ENCODE results near the gene B4GALT6.

B4GALT6 gene

DNA sequence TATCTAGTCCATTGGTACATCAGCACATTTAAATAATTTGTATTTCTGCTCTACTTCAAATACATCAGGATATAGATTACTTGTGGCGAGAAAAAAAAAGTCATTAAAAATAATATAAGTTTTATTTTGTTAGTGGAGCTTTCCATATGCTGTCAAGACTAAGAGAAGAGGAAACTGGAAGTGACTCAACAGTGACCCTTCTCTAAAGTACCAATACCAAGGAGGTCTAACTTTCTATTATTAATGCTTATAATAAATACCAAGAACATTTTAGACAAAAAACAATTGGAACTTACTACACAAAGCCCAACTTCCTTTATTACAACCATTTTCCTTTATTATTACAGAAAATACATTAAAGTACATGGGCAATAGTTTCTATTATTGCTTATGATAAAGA, 52.9 kb downstream of the B4GALT6 start:
- no peak for DNase-seq

DNA sequence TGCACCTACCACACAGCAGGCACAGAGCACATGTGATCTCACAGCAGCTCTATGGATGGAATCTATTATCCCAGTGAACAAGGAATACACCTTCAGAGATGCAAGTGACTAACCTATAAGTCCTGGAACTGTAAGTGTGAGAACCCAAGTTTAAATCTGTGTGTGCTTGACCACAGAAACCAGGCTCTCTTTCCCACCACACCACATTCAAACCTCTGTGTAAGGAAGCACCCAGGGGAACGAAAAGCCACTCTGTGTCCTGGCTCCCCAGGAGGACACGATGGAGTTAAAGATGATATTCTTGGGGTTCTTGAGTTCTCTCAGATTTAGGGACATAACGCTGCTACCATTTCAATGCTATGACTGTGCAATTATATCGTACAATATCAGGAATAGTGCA, 53.8 kb downstream of the B4GALT6 start:
- DNase-seq = no peak

GRCh38 chr18:31626409-31626808, 58.0 kb downstream of the B4GALT6 start:
- DNase-seq = no peak

GRCh38 chr18:31624892-31625640, 59.3 kb downstream of the B4GALT6 start:
- no peak for DNase-seq

DNA sequence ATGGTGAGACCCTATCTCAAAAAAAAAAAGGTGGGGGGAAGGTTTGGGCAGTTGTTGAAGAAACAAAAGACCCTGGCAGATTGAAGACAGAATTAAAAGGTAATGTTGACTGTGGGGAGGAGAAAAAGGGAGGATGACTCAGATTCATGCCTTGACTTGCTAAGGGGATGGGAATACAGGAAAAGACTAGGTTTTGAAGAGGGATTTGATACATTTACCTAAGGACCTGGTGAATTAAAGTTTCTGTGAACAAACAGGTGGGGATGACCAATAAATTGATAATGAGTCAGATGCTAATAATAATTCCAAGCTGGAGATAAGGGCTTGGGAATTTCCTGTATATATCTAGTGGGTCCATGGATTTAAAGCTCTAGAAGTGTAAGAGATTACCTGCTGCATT, 65.1 kb downstream of the B4GALT6 start:
- DNase-seq = no peak

GRCh38 chr18:31618801-31619200, 65.6 kb downstream of the B4GALT6 start:
- DNase-seq = no peak

GRCh38 chr18:31617031-31617717, 67.2 kb downstream of the B4GALT6 start:
- DNase-seq = no peak

DNA sequence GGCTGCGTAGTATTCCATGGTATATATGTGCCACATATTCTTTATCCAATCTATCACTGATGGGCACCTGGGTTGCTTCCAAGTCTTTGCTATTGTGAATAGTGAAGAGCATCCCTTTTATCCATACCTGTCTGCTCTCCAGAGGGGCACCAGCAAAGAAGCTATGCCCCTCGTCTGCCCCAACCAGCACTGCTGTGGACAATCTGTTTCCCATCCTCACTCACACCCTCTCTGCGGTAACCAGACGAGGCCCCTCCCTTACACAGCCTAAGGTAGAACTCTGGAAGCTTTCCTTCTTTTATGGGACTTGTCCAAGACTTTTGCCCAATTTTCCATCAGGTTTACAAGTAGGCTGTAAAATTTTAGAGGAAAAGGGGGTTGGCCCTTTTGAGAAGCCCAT, 67.8 kb downstream of the B4GALT6 start:
- no peak for DNase-seq

GRCh38 chr18:31614044-31614443, 70.3 kb downstream of the B4GALT6 start:
- no peak for DNase-seq

- DNase-seq = peak in 1 of 14 donors; percentile 13
These were observed 72.3 kb downstream of the B4GALT6 start for GRCh38 chr18:31612124-31612523.

GRCh38 chr18:31611511-31611910, 72.9 kb downstream of the B4GALT6 start:
- DNase-seq = no peak

DNA sequence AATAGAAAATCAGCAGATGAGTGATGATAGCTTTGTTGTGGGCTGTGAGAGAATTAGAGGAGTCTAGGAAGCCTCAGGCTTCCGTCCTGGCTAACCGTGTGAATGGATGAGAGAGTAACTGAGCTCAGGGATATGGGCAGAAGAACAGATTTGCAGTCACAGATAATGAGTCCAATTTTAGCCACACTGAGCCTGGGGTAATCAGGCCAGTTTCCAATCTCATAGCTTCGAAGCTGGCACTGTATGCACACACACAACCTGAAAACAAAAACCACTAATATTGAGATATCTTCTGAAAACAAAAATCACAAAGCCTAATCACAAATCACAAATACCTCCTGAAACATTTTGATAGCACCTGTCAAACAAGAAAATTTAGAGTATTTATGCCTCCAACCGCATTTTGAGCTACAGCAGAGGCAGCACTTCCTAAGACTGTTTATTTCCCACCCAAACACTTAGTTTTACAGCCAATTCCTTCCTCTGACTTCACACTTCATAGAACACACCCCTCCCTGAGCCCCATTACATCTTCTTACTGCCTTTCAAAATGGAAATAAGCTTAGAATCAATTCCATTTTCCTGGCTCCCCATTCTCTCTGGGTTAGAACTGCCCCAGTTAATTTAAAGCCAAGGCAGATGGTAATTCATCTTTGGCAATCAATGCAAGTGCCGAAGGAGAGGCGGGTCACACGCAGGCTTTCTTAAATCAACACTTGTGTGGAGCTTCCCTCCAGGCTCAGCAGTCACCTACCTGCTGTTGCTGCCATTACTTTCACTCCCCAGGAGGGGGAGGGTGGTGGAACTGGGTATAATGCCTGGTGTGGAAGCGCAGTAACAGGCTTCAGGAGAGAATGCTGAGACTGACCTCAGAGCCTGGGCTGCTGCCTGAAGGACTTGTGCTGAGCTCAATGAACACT, 73.8 kb downstream of the B4GALT6 start:
- DNase-seq = peak in 2 of 14 donors; percentile 3 to 87

DNA sequence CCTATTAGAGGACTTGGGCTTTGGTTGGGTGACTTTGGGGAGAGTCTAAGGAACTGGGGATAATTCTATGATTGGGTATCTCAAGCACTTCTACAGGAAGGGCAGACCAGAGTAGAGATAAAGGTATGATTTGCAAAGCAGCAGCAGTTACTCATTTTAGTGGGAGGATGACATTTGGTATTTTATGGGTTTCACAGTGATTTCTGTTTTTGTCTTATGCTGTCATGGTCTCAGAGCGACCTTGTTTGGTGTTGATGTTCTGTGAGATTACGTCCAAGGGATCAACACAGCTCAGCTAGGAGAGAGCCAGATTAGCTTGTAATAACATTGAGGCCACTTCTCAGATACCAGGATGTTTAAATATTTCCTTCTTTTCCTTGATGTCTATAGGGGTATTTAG, 74.5 kb downstream of the B4GALT6 start:
- DNase-seq = no peak

- DNase-seq = no peak
These were observed 77.0 kb downstream of the B4GALT6 start for GRCh38 chr18:31607384-31607783.

GRCh38 chr18:31606265-31606664, 78.1 kb downstream of the B4GALT6 start:
- no peak for DNase-seq

GRCh38 chr18:31603315-31603714, 81.1 kb downstream of the B4GALT6 start:
- no peak for DNase-seq

DNA sequence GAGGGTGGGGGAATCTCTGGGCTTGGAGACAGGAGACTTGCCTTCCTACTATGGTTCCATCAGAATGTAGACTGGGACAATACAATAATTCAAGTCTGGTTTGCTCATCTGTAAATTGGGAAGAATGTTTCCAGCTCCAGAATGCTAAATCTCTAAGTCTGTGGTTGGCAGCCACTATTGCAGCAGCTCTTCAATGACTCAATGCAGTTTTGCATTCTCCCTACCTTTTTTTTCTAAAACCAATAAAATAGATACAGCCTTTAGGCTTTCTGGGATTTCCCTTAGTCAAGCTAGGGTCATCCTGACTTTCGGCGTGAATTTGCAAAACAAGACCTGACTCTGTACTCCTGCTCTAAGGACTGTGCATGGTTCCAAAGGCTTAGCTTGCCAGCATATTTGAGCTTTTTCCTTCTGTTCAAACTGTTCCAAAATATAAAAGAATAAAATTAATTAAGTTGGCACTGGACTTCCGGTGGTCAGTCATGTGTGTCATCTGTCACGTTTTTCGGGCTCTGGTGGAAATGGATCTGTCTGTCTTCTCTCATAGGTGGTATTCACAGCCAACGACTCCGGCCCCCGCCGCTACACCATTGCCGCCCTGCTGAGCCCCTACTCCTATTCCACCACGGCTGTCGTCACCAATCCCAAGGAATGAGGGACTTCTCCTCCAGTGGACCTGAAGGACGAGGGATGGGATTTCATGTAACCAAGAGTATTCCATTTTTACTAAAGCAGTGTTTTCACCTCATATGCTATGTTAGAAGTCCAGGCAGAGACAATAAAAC, 86.2 kb downstream of the B4GALT6 start:
- no peak for DNase-seq

DNA sequence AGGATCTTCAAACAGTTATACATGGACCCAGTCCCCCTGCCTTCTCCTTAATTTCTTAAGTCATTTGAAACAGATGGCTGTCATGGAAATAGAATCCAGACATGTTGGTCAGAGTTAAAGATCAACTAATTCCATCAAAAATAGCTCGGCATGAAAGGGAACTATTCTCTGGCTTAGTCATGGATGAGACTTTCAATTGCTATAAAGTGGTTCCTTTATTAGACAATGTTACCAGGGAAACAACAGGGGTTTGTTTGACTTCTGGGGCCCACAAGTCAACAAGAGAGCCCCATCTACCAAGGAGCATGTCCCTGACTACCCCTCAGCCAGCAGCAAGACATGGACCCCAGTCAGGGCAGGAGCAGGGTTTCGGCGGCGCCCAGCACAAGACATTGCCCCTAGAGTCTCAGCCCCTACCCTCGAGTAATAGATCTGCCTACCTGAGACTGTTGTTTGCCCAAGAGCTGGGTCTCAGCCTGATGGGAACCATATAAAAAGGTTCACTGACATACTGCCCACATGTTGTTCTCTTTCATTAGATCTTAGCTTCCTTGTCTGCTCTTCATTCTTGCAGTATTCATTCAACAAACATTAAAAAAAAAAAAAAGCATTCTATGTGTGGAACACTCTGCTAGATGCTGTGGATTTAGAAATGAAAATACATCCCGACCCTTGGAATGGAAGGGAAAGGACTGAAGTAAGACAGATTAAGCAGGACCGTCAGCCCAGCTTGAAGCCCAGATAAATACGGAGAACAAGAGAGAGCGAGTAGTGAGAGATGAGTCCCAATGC, 88.1 kb downstream of the B4GALT6 start:
- no peak for DNase-seq

GRCh38 chr18:31595121-31595771, 89.1 kb downstream of the B4GALT6 start:
- DNase-seq = no peak

DNA sequence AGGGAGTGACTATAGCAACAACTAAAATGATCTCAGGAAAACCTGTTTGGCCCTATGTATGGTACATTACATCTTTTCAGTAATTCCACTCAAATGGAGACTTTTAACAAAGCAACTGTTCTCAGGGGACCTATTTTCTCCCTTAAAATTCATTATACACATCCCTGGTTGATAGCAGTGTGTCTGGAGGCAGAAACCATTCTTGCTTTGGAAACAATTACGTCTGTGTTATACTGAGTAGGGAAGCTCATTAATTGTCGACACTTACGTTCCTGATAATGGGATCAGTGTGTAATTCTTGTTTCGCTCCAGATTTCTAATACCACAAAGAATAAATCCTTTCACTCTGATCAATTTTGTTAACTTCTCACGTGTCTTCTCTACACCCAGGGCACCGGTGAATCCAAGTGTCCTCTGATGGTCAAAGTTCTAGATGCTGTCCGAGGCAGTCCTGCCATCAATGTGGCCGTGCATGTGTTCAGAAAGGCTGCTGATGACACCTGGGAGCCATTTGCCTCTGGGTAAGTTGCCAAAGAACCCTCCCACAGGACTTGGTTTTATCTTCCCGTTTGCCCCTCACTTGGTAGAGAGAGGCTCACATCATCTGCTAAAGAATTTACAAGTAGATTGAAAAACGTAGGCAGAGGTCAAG, 91.7 kb downstream of the B4GALT6 start:
- no peak for DNase-seq
